ENCODE data around the gene ZDHHC7. TPM values are rescaled to one million over a fixed set of nuclear protein-coding genes. Genes with fewer than 3 reads are reported as not detected.
A peak's percentile ranks its signal among the peaks of the same experiment; 100 is the strongest.

The ZDHHC7 gene
- total RNA-seq, 3 donors from 2014 or later (not counting 1 experiment from before 2014, with no cell fraction given): 37.9 to 64.9 (median 45.2) TPM

GRCh38 chr16:85007496-85008214, 3.7 kb downstream of the ZDHHC7 start:
- peaks cover 39% of the 10 kb centered on the region for H3K4me1 ChIP-seq (ENCODE audit: control insufficient read depth, insufficient read depth, low read length)
- 93% methylated on average over 7 of the region's 7 CpGs for WGBS (ENCODE audit: insufficient coverage)
- Mint-ChIP-seq H3K4me3 (no peak overlapping the region), H3K9me3 (no peaks in the 10 kb centered on the region), H3K4me1 (peaks cover 51 to 72% of the 10 kb centered on the region in 2 donors), H3K36me3 (peaks cover 6% of the 10 kb centered on the region), H3K27me3 (ENCODE audit: low read depth in 2 of 2) (peaks cover 0 to 4% of the 10 kb centered on the region in 2 donors), H3K27ac (no peak overlapping the region)
- H3K27me3 ChIP-seq (ENCODE audit: control insufficient read depth, insufficient read depth, low read length): no peaks in the 10 kb centered on the region
- no peak for ATAC-seq
- peaks cover 2% of the 10 kb centered on the region for H3K36me3 ChIP-seq (ENCODE audit: control insufficient read depth, insufficient read depth, low read length)
- no peak overlapping the region for H3K27ac ChIP-seq (ENCODE audit: low read length)
- H3K4me3 ChIP-seq (ENCODE audit: low read length): no peak overlapping the region
- intact Hi-C loops (cut with micrococcal nuclease): no loop called here
- DNase-seq: no peak
- TF ChIP-seq CTCF (IDR thresholded peaks at IDR 0.05): no peak
- no peaks in the 10 kb centered on the region for H3K9me3 ChIP-seq (ENCODE audit: control insufficient read depth, insufficient read depth, low read length)

- peaks cover 59 to 74% of the 10 kb centered on the region in 2 donors for H3K4me1 Mint-ChIP-seq
- H3K27me3 ChIP-seq (ENCODE audit: control insufficient read depth, insufficient read depth, low read length): no peaks in the 10 kb centered on the region
- H3K36me3 ChIP-seq (ENCODE audit: control insufficient read depth, insufficient read depth, low read length): peaks cover 2% of the 10 kb centered on the region
- intact Hi-C loops (cut with micrococcal nuclease): no loop called here
- no peaks in the 10 kb centered on the region for H3K9me3 Mint-ChIP-seq
- no peak overlapping the region for H3K4me3 ChIP-seq (ENCODE audit: low read length)
- H3K27ac ChIP-seq (ENCODE audit: low read length): no peak overlapping the region
- ATAC-seq: no peak
- WGBS (ENCODE audit: insufficient coverage): 96% methylated on average over 7 of the region's 7 CpGs
- DNase-seq: no peak
- peaks cover 6% of the 10 kb centered on the region for H3K36me3 Mint-ChIP-seq
- peak overlapping the region in 1 of 2 donors; percentile 21 for H3K27ac Mint-ChIP-seq
- H3K4me1 ChIP-seq (ENCODE audit: control insufficient read depth, insufficient read depth, low read length): peaks cover 41% of the 10 kb centered on the region
- no peaks in the 10 kb centered on the region for H3K9me3 ChIP-seq (ENCODE audit: control insufficient read depth, insufficient read depth, low read length)
- no peak for TF ChIP-seq CTCF (IDR thresholded peaks at IDR 0.05)
- peaks cover 0 to 3% of the 10 kb centered on the region in 2 donors for H3K27me3 Mint-ChIP-seq (ENCODE audit: low read depth in 2 of 2)
- H3K4me3 Mint-ChIP-seq: no peak overlapping the region
Measured at GRCh38 chr16:85006639-85007038, 4.7 kb downstream of the ZDHHC7 start.

- H3K4me3 Mint-ChIP-seq: no peak overlapping the region
- intact Hi-C loops (cut with micrococcal nuclease): no loop called here
- peaks cover under 1% of the 10 kb centered on the region for H3K36me3 Mint-ChIP-seq
- 94% methylated on average over 10 of the region's 11 CpGs for WGBS (ENCODE audit: insufficient coverage)
- H3K36me3 ChIP-seq (ENCODE audit: control insufficient read depth, insufficient read depth, low read length): peaks cover 2% of the 10 kb centered on the region
- no peaks in the 10 kb centered on the region for H3K27me3 ChIP-seq (ENCODE audit: control insufficient read depth, insufficient read depth, low read length)
- H3K4me1 Mint-ChIP-seq: peaks cover 52 to 69% of the 10 kb centered on the region in 2 donors
- no peak for DNase-seq
- no peaks in the 10 kb centered on the region for H3K9me3 Mint-ChIP-seq
- H3K4me1 ChIP-seq (ENCODE audit: control insufficient read depth, insufficient read depth, low read length): peaks cover 36% of the 10 kb centered on the region
- ATAC-seq: no peak
- no peak overlapping the region for H3K27ac ChIP-seq (ENCODE audit: low read length)
- no peaks in the 10 kb centered on the region for H3K9me3 ChIP-seq (ENCODE audit: control insufficient read depth, insufficient read depth, low read length)
- H3K27ac Mint-ChIP-seq: peak overlapping the region in 1 of 2 donors; percentile 43
- no peak for TF ChIP-seq CTCF (IDR thresholded peaks at IDR 0.05)
- no peaks in the 10 kb centered on the region for H3K27me3 Mint-ChIP-seq (ENCODE audit: low read depth in 2 of 2)
- no peak overlapping the region for H3K4me3 ChIP-seq (ENCODE audit: low read length)
Measured at GRCh38 chr16:85005285-85006069, 5.9 kb downstream of the ZDHHC7 start.
